Stimulated activated CD4-positive, alpha-beta T cell treated with anti-CD3 and anti-CD28 coated beads, Interleukin-15, amount 100 ng/mL, for 24 hours (primary cell): ENCODE measurements around the gene MYEOV.
A peak's percentile ranks its signal among the peaks of the same experiment; 100 is the strongest.

Experiments
- DNase-seq: peaks from one replicate; pipeline ENCODE4 v3.0.0-alpha.2; 2020

MYEOV gene

DNA sequence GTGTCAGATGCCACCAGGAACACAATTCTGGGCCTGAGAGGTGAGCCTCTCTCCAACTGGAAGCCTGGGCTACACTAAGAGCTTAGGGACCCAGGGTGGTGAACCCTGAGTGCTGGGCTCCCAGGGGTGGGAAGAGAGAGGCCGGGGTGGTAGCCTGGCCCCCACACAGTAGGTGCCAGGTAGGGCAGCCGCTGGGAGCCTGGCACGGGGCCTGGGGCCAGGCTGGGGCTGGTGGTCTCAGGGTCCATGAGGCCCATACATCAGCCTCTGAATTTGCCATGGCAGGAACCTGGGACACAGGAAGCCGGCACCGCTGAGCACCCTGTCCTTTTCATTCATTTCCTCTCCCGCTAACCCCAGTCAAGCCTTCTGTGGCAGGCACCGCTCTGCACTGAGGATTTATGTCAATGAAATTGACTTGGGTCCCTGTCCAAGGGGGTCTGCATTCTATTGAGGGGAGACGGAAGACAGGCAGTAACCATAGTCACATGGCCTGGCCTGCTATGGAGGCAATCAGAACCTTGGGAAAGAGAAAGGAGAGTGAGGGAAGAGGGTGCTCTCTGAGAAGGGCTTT, 8.6 kb downstream of the MYEOV start:
- DNase-seq: no peak

GRCh38 chr11:69303427-69303826, 9.5 kb downstream of the MYEOV start:
- no peak for DNase-seq

DNA sequence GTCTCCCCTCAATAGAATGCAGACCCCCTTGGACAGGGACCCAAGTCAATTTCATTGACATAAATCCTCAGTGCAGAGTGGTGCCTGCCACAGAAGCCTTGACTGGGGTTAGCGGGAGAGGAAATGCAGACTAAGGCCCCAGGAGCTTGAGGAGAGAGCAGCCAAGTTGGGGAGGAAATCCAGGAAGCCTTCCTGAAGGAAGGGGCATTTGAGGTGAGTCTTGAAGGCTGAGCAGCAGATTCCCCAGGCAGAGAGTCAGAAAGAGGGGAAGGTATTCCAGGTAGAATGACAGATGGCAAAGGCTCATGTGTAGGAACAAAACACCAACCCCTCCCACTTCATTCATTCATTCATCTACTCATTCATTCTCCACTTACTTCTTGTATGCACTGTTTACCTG, 10.3 kb downstream of the MYEOV start:
- DNase-seq: no peak

DNA sequence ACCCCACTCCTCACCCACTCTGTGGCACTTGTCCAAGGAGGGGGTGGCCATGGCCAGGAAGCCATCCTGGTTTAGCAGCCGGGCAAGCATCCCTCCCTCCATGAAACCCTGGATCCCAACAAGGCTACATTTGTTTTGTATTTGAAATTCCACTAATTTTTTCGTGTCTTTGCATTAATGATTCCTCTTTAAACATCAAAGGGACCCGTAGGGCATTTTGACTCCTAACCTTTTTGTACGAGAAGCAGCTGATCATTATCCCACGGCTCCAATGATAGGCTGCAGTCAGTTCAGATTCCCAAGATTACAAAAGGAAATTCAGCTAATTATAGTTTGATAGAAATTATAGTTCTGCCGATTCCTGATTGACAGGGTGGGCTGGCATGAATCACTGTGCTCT, 10.7 kb downstream of the MYEOV start:
- no peak for DNase-seq

GRCh38 chr11:69305885-69306540, 12.1 kb downstream of the MYEOV start:
- DNase-seq: no peak

DNA sequence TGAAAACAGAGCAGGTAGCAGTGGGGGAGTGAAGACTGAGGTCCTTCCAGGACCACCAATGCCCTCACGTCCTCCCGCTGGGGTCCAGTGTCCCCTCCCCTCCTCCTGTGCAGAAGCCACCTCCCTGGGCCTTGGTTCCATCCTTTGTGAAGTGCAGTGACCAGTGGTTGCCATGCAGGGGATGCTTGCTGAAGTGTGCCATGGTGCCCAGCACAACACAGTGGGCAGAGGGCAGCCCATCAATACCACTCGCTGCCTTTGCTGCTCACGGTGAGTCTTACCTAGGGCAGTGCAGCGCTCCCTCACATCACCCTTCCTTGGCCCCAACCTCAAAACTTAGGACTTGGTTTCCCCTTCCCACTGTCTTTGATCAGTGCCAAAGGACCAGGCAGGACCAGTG, 12.9 kb downstream of the MYEOV start:
- no peak for DNase-seq

DNA sequence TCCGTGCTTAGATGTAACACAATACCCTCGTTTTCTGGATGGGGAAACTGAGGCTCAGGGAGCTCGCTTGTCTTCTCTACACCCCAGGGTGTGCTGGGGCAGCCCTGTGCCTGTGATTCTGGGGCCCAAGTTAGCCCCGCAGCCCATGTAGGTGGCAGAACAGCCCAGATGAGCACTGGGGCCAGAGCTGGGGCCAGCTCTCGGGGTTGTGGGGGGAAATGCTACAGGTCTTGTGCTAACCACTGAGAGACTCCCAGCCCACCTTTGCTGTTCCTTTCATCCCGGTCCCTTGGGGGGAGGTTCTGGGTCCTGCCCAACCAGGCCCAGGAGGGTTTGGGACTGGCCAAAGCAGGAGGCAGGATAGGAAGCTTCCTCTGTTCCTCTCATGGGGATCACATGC, 13.5 kb downstream of the MYEOV start:
- DNase-seq: no peak

DNA sequence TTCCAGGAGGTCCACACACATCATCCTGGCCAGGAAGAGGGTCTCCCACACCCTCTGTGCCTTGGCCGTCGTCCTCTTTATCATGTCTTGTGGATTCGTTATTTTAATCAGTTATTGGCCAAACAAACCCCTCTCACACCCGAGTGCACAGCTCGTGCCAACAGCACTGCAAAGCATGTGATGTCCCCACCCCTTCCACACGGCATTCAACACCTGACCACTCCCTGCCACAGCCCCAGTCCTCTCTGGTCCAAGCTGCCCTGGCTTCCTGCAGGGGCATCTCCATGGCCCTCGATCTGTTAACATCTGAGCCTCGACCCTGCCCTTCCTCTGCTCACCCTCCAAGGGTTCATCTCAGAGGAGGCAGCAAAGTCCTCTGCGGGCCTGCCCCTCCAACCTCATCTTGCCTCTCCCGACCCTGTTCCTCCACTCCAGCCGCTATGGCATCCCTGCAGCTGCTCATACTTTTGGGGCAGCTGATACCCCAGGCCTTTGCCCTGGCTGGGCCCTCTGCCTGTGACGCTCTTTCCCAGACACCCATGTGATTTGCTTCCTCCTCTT, 14.0 kb downstream of the MYEOV start:
- no peak for DNase-seq

DNA sequence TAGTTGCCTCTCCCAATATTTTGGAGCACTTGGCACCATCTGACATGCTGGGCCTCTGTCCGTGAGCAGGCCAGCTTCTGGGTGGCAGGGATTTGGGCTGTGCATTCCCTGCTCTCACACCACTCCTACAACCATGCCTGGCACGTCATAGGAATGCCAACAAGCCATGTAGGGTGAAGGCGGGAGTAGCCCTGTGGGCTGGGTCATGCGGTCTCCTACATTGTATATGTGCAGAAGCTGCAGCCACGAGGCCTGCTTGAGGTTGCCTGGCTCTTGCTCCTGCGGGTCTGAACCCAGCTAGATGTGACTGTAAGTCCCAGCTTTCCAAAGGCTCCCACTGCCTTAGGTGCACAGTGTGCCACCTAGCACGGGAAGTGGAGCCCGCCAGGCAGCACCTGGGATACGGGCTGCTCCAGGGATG, 14.5 kb downstream of the MYEOV start:
- DNase-seq: no peak

GRCh38 chr11:69308936-69309615, 15.1 kb downstream of the MYEOV start:
- DNase-seq: no peak

DNA sequence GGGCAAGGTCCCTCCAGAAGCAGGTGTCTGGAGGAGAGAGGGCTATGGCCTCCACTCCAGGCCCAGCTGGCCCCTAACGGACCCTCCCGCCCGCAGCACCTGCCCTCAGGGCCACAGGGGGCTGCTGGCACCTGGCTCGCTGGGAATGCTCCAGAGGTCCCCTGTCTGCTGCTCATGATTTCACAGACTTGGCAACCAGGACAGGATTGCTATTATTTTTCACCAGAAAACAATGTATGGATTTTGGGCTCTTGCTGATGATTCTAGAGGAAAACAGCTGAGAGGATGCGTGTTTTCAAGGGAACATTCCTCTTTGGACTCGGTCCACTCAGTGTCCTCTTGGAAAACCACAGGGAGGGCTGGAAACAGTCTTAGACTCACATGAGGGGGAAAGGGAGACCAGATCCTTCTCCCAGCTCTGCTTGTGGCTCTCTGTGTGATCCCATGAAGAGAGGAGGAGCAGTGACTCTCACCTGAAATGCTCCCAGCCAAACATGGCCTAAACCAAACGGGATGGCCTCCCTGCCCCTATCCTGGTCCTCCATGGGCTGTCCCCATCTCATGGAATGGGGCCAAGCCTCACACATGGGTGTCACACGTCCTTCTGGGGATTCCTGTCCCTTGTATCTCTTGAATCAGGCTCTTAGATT, 15.8 kb downstream of the MYEOV start:
- no peak for DNase-seq

- DNase-seq: no peak
Measured at GRCh38 chr11:69310351-69310750, 16.4 kb downstream of the MYEOV start.

GRCh38 chr11:69310934-69311766, 17.2 kb downstream of the MYEOV start:
- DNase-seq: peak; percentile 56

- no peak for DNase-seq
Measured at GRCh38 chr11:69311767-69312385, 17.9 kb downstream of the MYEOV start.

GRCh38 chr11:69312453-69313404, 18.8 kb downstream of the MYEOV start:
- no peak for DNase-seq

GRCh38 chr11:69313992-69314391, 20.0 kb downstream of the MYEOV start:
- no peak for DNase-seq

DNA sequence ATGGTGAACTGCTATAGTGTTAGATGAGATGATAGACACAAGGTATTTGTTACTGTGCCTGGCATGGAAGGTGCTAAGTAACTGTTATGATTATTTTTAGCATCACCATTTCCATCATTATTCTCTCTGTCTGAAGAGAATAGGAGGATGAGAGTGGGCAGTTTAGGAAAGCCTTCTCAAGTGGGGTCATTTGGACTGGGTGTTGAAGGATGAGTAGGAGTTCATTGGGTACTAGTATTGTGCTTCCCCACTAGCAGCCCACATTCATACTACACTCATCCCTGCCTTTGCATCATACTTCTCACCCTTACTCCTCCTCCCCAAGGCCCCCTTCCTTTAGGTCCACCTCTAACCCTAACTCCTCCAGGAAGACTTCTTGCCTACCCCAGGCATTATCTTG, 20.6 kb downstream of the MYEOV start:
- no peak for DNase-seq

GRCh38 chr11:69316956-69317355, 23.0 kb downstream of the MYEOV start:
- DNase-seq: no peak

DNA sequence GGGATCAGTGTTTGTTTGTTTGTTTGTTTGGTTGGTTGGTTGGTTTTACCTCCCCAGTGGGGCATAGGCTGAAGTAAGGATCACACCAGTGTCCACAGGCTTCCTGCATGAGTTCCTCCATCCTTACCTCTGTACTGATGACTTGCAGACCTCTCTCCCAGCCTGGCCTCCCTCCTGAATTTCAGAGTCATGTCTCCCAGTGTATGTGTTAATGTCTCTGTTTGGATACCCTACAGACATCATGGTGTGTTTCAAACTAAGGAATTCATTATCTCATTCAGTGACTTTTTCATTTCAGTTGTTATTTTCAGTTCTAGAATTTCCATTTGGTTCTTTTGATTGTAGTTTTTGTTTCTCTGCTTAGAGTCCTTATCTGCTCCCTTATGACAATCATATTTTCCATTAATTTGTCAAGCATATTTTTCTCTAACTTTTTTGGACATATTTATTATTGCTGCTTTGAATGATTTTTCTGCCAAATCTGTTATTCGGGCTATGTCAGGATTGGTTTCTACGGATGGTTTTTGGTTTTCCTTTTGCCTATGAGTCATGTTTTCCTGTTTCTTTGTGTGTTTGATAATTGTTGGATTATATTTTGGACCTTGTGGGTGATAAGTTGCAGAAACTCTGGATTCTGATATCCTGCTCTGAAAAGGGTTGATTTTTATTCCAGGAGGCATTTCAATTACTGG, 23.6 kb downstream of the MYEOV start:
- no peak for DNase-seq

GRCh38 chr11:69318093-69318420, 24.1 kb downstream of the MYEOV start:
- DNase-seq: no peak
